Ovary (tissue), 9 donors: ENCODE results near the gene LCT. TPM values are rescaled to one million over a fixed set of nuclear protein-coding genes. Genes with fewer than 3 reads are reported as not detected.

Source experiments
- DNase-seq, 5 donors: peaks; one replicate each; pipeline ENCODE4 v3.0.0-alpha.2; 2019 to 2020
- H3K27ac ChIP-seq, 2 donors: fragments of 200-600 bp; one replicate each; pipeline versions ENCODE4 v1.5.1 to v1.8.0; 2019 to 2022
- H3K27me3 ChIP-seq: fragments of 200-600 bp; one replicate; pipeline ENCODE4 v1.8.0; 2022
- H3K36me3 ChIP-seq: fragments of 200-600 bp; sonication (generic); one replicate; pipeline ENCODE4 v1.5.1; 2019
- H3K4me1 ChIP-seq: one replicate; pipeline ENCODE4 v1.8.1; 2013; ENCODE audit warnings: mild to moderate bottlenecking, moderate library complexity; ENCODE audit not compliant: insufficient read depth
- H3K4me3 ChIP-seq: fragments of 200-600 bp; sonication (generic); one replicate; pipeline ENCODE4 v1.5.1; 2017
- H3K9me3 ChIP-seq, 2 donors: fragments of 200-600 bp in 1 of 2; sonication (generic) in 1 of 2; one replicate each; pipeline versions ENCODE4 v1.5.1 to v1.8.1; 2013 to 2019; ENCODE audit warnings: mild to moderate bottlenecking in 1 of 2, moderate library complexity in 1 of 2
- CTCF ChIP-seq, 3 donors: fragments of 450-650 bp in 2 of 3; fragments of 200-600 bp in 1 of 3; IDR thresholded peaks; one replicate each; pipeline versions ENCODE4 v1.5.1 to v1.8.0; 2016 to 2022; ENCODE audit warnings: antibody characterized with exemption in 3 of 3, mild to moderate bottlenecking in 1 of 3
- EP300 ChIP-seq: sonication (generic); formaldehyde crosslinking; IDR thresholded peaks from one replicate; pipeline ENCODE4 v1.6.1; 2017; ENCODE audit warnings: antibody characterized with exemption
- POLR2A ChIP-seq: fragments of 450-650 bp; IDR thresholded peaks from one replicate; pipeline ENCODE4 v1.6.1; 2017; ENCODE audit warnings: antibody characterized with exemption, mild to moderate bottlenecking, moderate library complexity
- WGBS, 3 donors: extraction: QIAGEN DNeasy Blood & Tissue Kit in 1 of 3; methylation state at CpG; one replicate each; pipeline versions ENCODE4 v1.1.5 to v1.1.7; 2013 to 2017; 5-methylcytosine and 5-hydroxymethylcytosine counted together
- intact Hi-C, 4 donors: fragments of 100-400 bp; cut with DNase I; formaldehyde crosslinking; loops; one replicate each; pipeline versions ENCODE4 v1.11.0 to v1.15.1; 2022 to 2023
- polyA plus RNA-seq, 2 donors: library from polyadenylated mRNA; stranded (reverse); fragments of 200-250 nt in 1 of 2; fragments of 350-450 nt in 1 of 2; fragmentation: Illumina TruSeq in 1 of 2; extraction: RNeasy Lipid Tissue Mini Kit (QIAGEN cat#74804) in 1 of 2; gene quantifications; one replicate each; pipeline ENCODE4 v1.2.3, GENCODE V29; 2013 to 2014
- total RNA-seq, 7 donors: library from RNA; depleted of rRNA in 2 of 7; stranded (reverse); fragments of >200 nt in 2 of 7; fragmentation: NEBNext Ultra II Directional in 3 of 7; extraction: Animal tissue kit (Norgen Biotek cat#: 25700) in 3 of 7; gene quantifications; one replicate each; pipeline versions ENCODE4 v1.1.0 to v1.2.4, GENCODE V29; 2016 to 2023
- donor health status: DM: no; HTN: no; CAD: no; lungs with moderate emphysema.
- donor health status: DM: no; HTN: no; CAD: no.
- donor health status: Bipolar disorder and iron deficiency.
- donor health status: DM: yes; HTN: yes; CAD: no.
- donor health status: DM: no; HTN: no; CAD: no.
- donor health status: DM: yes; HTN: yes; CAD: no.

Gene LCT
- total and polyA plus RNA-seq, 9 donors: 0.12 TPM; not detected in 8

- WGBS, 3 donors: 61 to 65% (median 63%) methylated on average over 6 of the region's 6 CpGs
- no peak overlapping the region for H3K4me3 ChIP-seq
- H3K27ac ChIP-seq: no peak overlapping the region
- no peak for TF ChIP-seq POLR2A
- TF ChIP-seq CTCF (IDR thresholded peaks at IDR 0.05): no peak
- TF ChIP-seq EP300: no peak
- intact Hi-C loops: no loop called here
- no peaks in the 10 kb centered on the region for H3K36me3 ChIP-seq
- no peaks in the 10 kb centered on the region for H3K9me3 ChIP-seq
- DNase-seq: no peak
- H3K27me3 ChIP-seq: no peaks in the 10 kb centered on the region
- no peaks in the 10 kb centered on the region for H3K4me1 ChIP-seq
Observed at GRCh38 chr2:135863233-135863632, 26.2 kb upstream of the LCT start.

GRCh38 chr2:135862718-135863117 is 25.7 kb upstream of the LCT start:
- Histone ChIP-seq H3K4me3 (no peak overlapping the region), H3K36me3 (no peaks in the 10 kb centered on the region), H3K27ac (no peak overlapping the region), H3K9me3 (no peaks in the 10 kb centered on the region), H3K4me1 (no peaks in the 10 kb centered on the region), H3K27me3 (no peaks in the 10 kb centered on the region)
- WGBS, 3 donors: 55 to 67% (median 59%) methylated on average over 4 of the region's 4 CpGs
- TF ChIP-seq POLR2A (no peak), EP300 (no peak), CTCF (IDR thresholded peaks at IDR 0.05) (no peak)
- no peak for DNase-seq
- intact Hi-C loops: no loop called here

GRCh38 chr2:135853401-135853800 is 16.4 kb upstream of the LCT start:
- no peaks in the 10 kb centered on the region for H3K9me3 ChIP-seq
- intact Hi-C loops: no loop called here
- no peak overlapping the region for H3K27ac ChIP-seq
- H3K4me3 ChIP-seq: no peak overlapping the region
- H3K27me3 ChIP-seq: no peaks in the 10 kb centered on the region
- H3K36me3 ChIP-seq: no peaks in the 10 kb centered on the region
- TF ChIP-seq POLR2A (no peak), CTCF (IDR thresholded peaks at IDR 0.05) (no peak), EP300 (no peak)
- no peak for DNase-seq
- no peaks in the 10 kb centered on the region for H3K4me1 ChIP-seq

- Histone ChIP-seq H3K36me3 (no peaks in the 10 kb centered on the region), H3K4me1 (no peaks in the 10 kb centered on the region), H3K4me3 (no peak overlapping the region), H3K27ac (no peak overlapping the region), H3K9me3 (no peaks in the 10 kb centered on the region), H3K27me3 (no peaks in the 10 kb centered on the region)
- DNase-seq: no peak
- intact Hi-C loops: no loop called here
- TF ChIP-seq CTCF (IDR thresholded peaks at IDR 0.05) (no peak), POLR2A (no peak), EP300 (no peak)
Observed at GRCh38 chr2:135851858-135852257, 14.9 kb upstream of the LCT start.
